IPS-18a (cell line): Measurements from ENCODE around the gene MYO5A.
"Not testable (repeated sequence)": the region's sequence is repeated elsewhere in the genome, so short reads cannot be mapped to it uniquely, and the experiment has no call there.

Experiments
- H3K27ac ChIP-seq: one replicate; pipeline ENCODE4 v1.5.1; 2013; ENCODE audit warnings: low read length
- H3K27me3 ChIP-seq: one replicate; pipeline ENCODE4 v1.6.1; 2013; ENCODE audit warnings: mild to moderate bottlenecking, low read length; ENCODE audit not compliant: control insufficient read depth, insufficient read depth
- H3K36me3 ChIP-seq: one replicate; pipeline ENCODE4 v1.6.1; 2013; ENCODE audit warnings: low read depth, low read length; ENCODE audit not compliant: control insufficient read depth
- H3K4me1 ChIP-seq: one replicate; pipeline ENCODE4 v1.6.1; 2013; ENCODE audit warnings: low read depth, low read length; ENCODE audit not compliant: control insufficient read depth
- H3K4me3 ChIP-seq: one replicate; pipeline ENCODE4 v1.5.1; 2013; ENCODE audit warnings: low read length
- H3K9ac ChIP-seq: one replicate; pipeline ENCODE4 v1.6.1; 2013; ENCODE audit warnings: mild to moderate bottlenecking, low read length, moderate library complexity
- H3K9me3 ChIP-seq: one replicate; pipeline ENCODE4 v1.6.1; 2013; ENCODE audit warnings: low read depth, low read length; ENCODE audit not compliant: control insufficient read depth

The MYO5A gene

GRCh38 chr15:52517014-52517413 is 11.7 kb downstream of the MYO5A start:
- Histone ChIP-seq H3K27ac (no peak overlapping the region), H3K9ac (no peak overlapping the region), H3K4me1 (no peaks in the 10 kb centered on the region), H3K36me3 (no peaks in the 10 kb centered on the region), H3K27me3 (no peaks in the 10 kb centered on the region), H3K4me3 (no peak overlapping the region), H3K9me3 (no peaks in the 10 kb centered on the region)

GRCh38 chr15:52515343-52515742 is 13.3 kb downstream of the MYO5A start:
- Histone ChIP-seq H3K4me3 (no peak overlapping the region), H3K4me1 (no peaks in the 10 kb centered on the region), H3K9me3 (no peaks in the 10 kb centered on the region), H3K9ac (no peak overlapping the region), H3K36me3 (no peaks in the 10 kb centered on the region), H3K27ac (no peak overlapping the region), H3K27me3 (no peaks in the 10 kb centered on the region)

GRCh38 chr15:52514482-52514881 is 14.2 kb downstream of the MYO5A start:
- no peaks in the 10 kb centered on the region for H3K27me3 ChIP-seq
- no peaks in the 10 kb centered on the region for H3K36me3 ChIP-seq
- H3K9ac ChIP-seq = no peak overlapping the region
- H3K4me1 ChIP-seq = no peaks in the 10 kb centered on the region
- no peak overlapping the region for H3K27ac ChIP-seq
- H3K9me3 ChIP-seq = no peaks in the 10 kb centered on the region
- H3K4me3 ChIP-seq = no peak overlapping the region

GRCh38 chr15:52512869-52513268 is 15.8 kb downstream of the MYO5A start:
- not testable (repeated sequence) for H3K36me3 ChIP-seq, H3K9me3 ChIP-seq, H3K27ac ChIP-seq, H3K9ac ChIP-seq, H3K4me1 ChIP-seq, H3K27me3 ChIP-seq, H3K4me3 ChIP-seq

GRCh38 chr15:52511084-52511483 is 17.6 kb downstream of the MYO5A start:
- Histone ChIP-seq H3K4me3 (no peak overlapping the region), H3K9me3 (no peaks in the 10 kb centered on the region), H3K9ac (no peak overlapping the region), H3K27ac (no peak overlapping the region), H3K36me3 (no peaks in the 10 kb centered on the region), H3K4me1 (no peaks in the 10 kb centered on the region), H3K27me3 (no peaks in the 10 kb centered on the region)

GRCh38 chr15:52509500-52510245 is 19.0 kb downstream of the MYO5A start:
- no peak overlapping the region for H3K4me3 ChIP-seq
- H3K27ac ChIP-seq = no peak overlapping the region
- no peaks in the 10 kb centered on the region for H3K9me3 ChIP-seq
- H3K36me3 ChIP-seq = no peaks in the 10 kb centered on the region
- no peaks in the 10 kb centered on the region for H3K27me3 ChIP-seq
- H3K9ac ChIP-seq = no peak overlapping the region
- no peaks in the 10 kb centered on the region for H3K4me1 ChIP-seq

- no peaks in the 10 kb centered on the region for H3K36me3 ChIP-seq
- no peak overlapping the region for H3K9ac ChIP-seq
- H3K4me3 ChIP-seq = no peak overlapping the region
- H3K27me3 ChIP-seq = no peaks in the 10 kb centered on the region
- no peak overlapping the region for H3K27ac ChIP-seq
- H3K4me1 ChIP-seq = no peaks in the 10 kb centered on the region
- H3K9me3 ChIP-seq = no peaks in the 10 kb centered on the region
Measured at GRCh38 chr15:52506549-52506948, 22.1 kb downstream of the MYO5A start.

- no peaks in the 10 kb centered on the region for H3K27me3 ChIP-seq
- H3K27ac ChIP-seq = no peak overlapping the region
- no peak overlapping the region for H3K4me3 ChIP-seq
- H3K36me3 ChIP-seq = no peaks in the 10 kb centered on the region
- no peak overlapping the region for H3K9ac ChIP-seq
- H3K4me1 ChIP-seq = no peaks in the 10 kb centered on the region
- no peaks in the 10 kb centered on the region for H3K9me3 ChIP-seq
Measured at GRCh38 chr15:52505151-52505550, 23.5 kb downstream of the MYO5A start.

GRCh38 chr15:52503788-52504496 is 24.7 kb downstream of the MYO5A start:
- Histone ChIP-seq H3K9ac (no peak overlapping the region), H3K4me3 (no peak overlapping the region), H3K36me3 (no peaks in the 10 kb centered on the region), H3K4me1 (no peaks in the 10 kb centered on the region), H3K27ac (no peak overlapping the region), H3K27me3 (no peaks in the 10 kb centered on the region), H3K9me3 (no peaks in the 10 kb centered on the region)

GRCh38 chr15:52502608-52503007 is 26.1 kb downstream of the MYO5A start:
- no peaks in the 10 kb centered on the region for H3K27me3 ChIP-seq
- no peaks in the 10 kb centered on the region for H3K36me3 ChIP-seq
- no peak overlapping the region for H3K4me3 ChIP-seq
- no peak overlapping the region for H3K9ac ChIP-seq
- no peaks in the 10 kb centered on the region for H3K9me3 ChIP-seq
- no peak overlapping the region for H3K27ac ChIP-seq
- no peaks in the 10 kb centered on the region for H3K4me1 ChIP-seq

GRCh38 chr15:52499506-52499905 is 29.2 kb downstream of the MYO5A start:
- Histone ChIP-seq H3K27ac (no peak overlapping the region), H3K4me1 (no peaks in the 10 kb centered on the region)

GRCh38 chr15:52498706-52499105 is 30.0 kb downstream of the MYO5A start:
- H3K9ac ChIP-seq = no peak overlapping the region
- H3K9me3 ChIP-seq = no peaks in the 10 kb centered on the region
- H3K27ac ChIP-seq = no peak overlapping the region
- H3K36me3 ChIP-seq = no peaks in the 10 kb centered on the region
- H3K4me3 ChIP-seq = no peak overlapping the region
- H3K27me3 ChIP-seq = no peaks in the 10 kb centered on the region
- H3K4me1 ChIP-seq = no peaks in the 10 kb centered on the region

More at GRCh38 chr15:52499506-52499905, 29.2 kb downstream of the MYO5A start:
- Histone ChIP-seq H3K27me3 (no peaks in the 10 kb centered on the region), H3K4me3 (no peak overlapping the region), H3K9me3 (no peaks in the 10 kb centered on the region), H3K9ac (no peak overlapping the region), H3K36me3 (no peaks in the 10 kb centered on the region)
